Endothelial cell of umbilical vein (primary cell): ENCODE data around the gene PDE11A.

Experiments used
- EZH2 ChIP-seq: IDR thresholded peaks from 2 replicates; pipeline ENCODE4 v1.6.1; 2012; ENCODE audit warnings: borderline replicate concordance, low read depth, mild to moderate bottlenecking, moderate library complexity, low read length, inconsistent platforms; ENCODE audit not compliant: severe bottlenecking
- POLR2A ChIP-seq: IDR thresholded peaks from 2 replicates; pipeline ENCODE4 v1.6.1; 2012; ENCODE audit warnings: low read depth, mild to moderate bottlenecking, control low read depth, low read length
- POLR2AphosphoS5 ChIP-seq: IDR thresholded peaks from 2 replicates; pipeline ENCODE4 v1.6.1; 2012; ENCODE audit warnings: low read depth, mild to moderate bottlenecking, control low read depth, low read length, moderate library complexity; ENCODE audit not compliant: insufficient read depth
- TF ChIP-seq, protein P1 (sequence below), 2 donors: IDR thresholded peaks; 1 replicate in 1 of 2; 2 replicates in 1 of 2; pipeline ENCODE4 v1.5.1; 2011; ENCODE audit warnings: low read length in 2 of 2, mild to moderate bottlenecking in 2 of 2, moderate library complexity in 2 of 2, control low read depth in 1 of 2, inconsistent platforms in 1 of 2, low read depth in 1 of 2; ENCODE audit not compliant: insufficient read depth in 1 of 2; ENCODE audit errors: extremely low read depth in 1 of 2

DNA sequence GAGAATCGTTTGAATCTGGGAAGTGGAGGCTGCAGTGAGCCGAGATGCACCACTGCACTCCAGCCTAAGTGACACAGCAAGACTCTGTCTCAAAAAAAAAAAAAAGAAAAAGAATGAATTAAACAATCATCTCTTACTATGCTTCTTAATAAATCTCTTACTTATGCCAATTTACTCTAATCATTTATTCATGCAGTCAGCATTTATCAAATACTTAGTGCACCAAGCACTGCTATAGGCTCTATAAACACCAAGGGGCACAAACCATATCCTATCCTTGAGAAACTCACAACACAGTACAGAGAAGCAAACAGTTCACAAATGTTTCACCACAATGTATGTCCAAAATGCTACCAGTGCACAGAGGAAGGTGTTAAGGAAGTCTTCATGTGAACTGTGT, 189.4 kb downstream of the PDE11A start:
- no peak for TF ChIP-seq POLR2A
- TF ChIP-seq, protein P1, sequence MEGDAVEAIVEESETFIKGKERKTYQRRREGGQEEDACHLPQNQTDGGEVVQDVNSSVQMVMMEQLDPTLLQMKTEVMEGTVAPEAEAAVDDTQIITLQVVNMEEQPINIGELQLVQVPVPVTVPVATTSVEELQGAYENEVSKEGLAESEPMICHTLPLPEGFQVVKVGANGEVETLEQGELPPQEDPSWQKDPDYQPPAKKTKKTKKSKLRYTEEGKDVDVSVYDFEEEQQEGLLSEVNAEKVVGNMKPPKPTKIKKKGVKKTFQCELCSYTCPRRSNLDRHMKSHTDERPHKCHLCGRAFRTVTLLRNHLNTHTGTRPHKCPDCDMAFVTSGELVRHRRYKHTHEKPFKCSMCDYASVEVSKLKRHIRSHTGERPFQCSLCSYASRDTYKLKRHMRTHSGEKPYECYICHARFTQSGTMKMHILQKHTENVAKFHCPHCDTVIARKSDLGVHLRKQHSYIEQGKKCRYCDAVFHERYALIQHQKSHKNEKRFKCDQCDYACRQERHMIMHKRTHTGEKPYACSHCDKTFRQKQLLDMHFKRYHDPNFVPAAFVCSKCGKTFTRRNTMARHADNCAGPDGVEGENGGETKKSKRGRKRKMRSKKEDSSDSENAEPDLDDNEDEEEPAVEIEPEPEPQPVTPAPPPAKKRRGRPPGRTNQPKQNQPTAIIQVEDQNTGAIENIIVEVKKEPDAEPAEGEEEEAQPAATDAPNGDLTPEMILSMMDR (IDR thresholded peaks at IDR 0.05; ENCODE audit: extremely low read depth in 1 of 2, insufficient read depth in 1 of 2, low read depth in 1 of 2, low read length in 2 of 2), result no peak
- TF ChIP-seq POLR2AphosphoS5, result no peak
- no peak for TF ChIP-seq EZH2
